SU-DHL-6 (cell line): ENCODE data around the gene SAPCD2.

Experiments
- H2AFZ ChIP-seq: fragments of 200-600 bp; sonication (generic); 2 replicates; pipeline ENCODE4 v1.6.1; 2014; ENCODE audit warnings: low read depth, mild to moderate bottlenecking, moderate library complexity, mixed read lengths, antibody characterized with exemption, low read length; ENCODE audit not compliant: severe bottlenecking
- H3F3A ChIP-seq: fragments of 200-600 bp; shearing (Covaris generic); 2 replicates; pipeline ENCODE4 v1.6.0; 2016; ENCODE audit warnings: antibody characterized with exemption, mild to moderate bottlenecking; ENCODE audit not compliant: insufficient read depth
- H3K27ac ChIP-seq: fragments of 200-600 bp; sonication (generic); 2 replicates; pipeline ENCODE4 v1.5.1; 2016; ENCODE audit warnings: low read depth, mild to moderate bottlenecking, low read length, moderate library complexity, mixed read lengths
- H3K27me3 ChIP-seq: fragments of 200-600 bp; sonication (generic), shearing (Covaris generic); 2 replicates; pipeline ENCODE4 v1.6.0; 2014; ENCODE audit warnings: mild to moderate bottlenecking, low read length
- H3K36me3 ChIP-seq: fragments of 200-600 bp; sonication (generic); 2 replicates; pipeline ENCODE4 v1.6.1; 2014; ENCODE audit warnings: mild to moderate bottlenecking, low read length, mixed read lengths
- H3K4me2 ChIP-seq: fragments of 300-600, 200-600 bp; shearing (Covaris generic), sonication (generic); 2 replicates; pipeline ENCODE4 v1.6.0; 2014; ENCODE audit warnings: low read length, low read depth, mild to moderate bottlenecking; ENCODE audit not compliant: poor library complexity, severe bottlenecking
- H3K4me3 ChIP-seq: fragments of 200-600 bp; sonication (generic); 2 replicates; pipeline ENCODE4 v1.5.1; 2014; ENCODE audit warnings: antibody characterized with exemption, low read length, mild to moderate bottlenecking, mixed read lengths; ENCODE audit not compliant: insufficient read depth, poor library complexity, severe bottlenecking
- H3K79me2 ChIP-seq: fragments of 200-600 bp; sonication (generic); 2 replicates; pipeline ENCODE4 v1.6.1; 2014; ENCODE audit warnings: mild to moderate bottlenecking, low read length, moderate library complexity; ENCODE audit not compliant: insufficient read depth
- H3K9ac ChIP-seq: fragments of 200-600 bp; sonication (generic); 2 replicates; pipeline ENCODE4 v1.7.0; 2014; ENCODE audit warnings: mild to moderate bottlenecking, low read length
- H3K9me2 ChIP-seq: fragments of 200-600 bp; sonication (generic); replicated peaks from 2 replicates; pipeline ENCODE4 v1.6.1; 2014; ENCODE audit warnings: low read length; ENCODE audit not compliant: insufficient read depth
- H3K9me3 ChIP-seq: fragments of 200-600 bp; sonication (generic); 2 replicates; pipeline ENCODE4 v1.6.1; 2014; ENCODE audit warnings: low read length, mixed read lengths; ENCODE audit not compliant: insufficient read depth
- H4K20me1 ChIP-seq: fragments of 200-600 bp; sonication (generic); 2 replicates; pipeline ENCODE4 v1.6.1; 2014; ENCODE audit warnings: low read depth, mild to moderate bottlenecking, antibody characterized with exemption, low read length, moderate library complexity, mixed read lengths
- EZH2phosphoT487 ChIP-seq: fragments of 200-600 bp; sonication (generic), shearing (Covaris generic); conservative IDR thresholded peaks from 2 replicates; pipeline ENCODE4 v1.6.1; 2018; ENCODE audit warnings: mild to moderate bottlenecking, antibody characterized with exemption, low read length, moderate library complexity, mixed read lengths
- TF ChIP-seq, protein P1 (sequence below): fragments of 200-600 bp; sonication (generic); IDR thresholded peaks from one replicate; pipeline ENCODE4 v1.5.1; 2017; ENCODE audit warnings: antibody characterized with exemption, mild to moderate bottlenecking, low read length, moderate library complexity; ENCODE audit not compliant: insufficient read depth, poor library complexity, severe bottlenecking

SAPCD2 gene

DNA sequence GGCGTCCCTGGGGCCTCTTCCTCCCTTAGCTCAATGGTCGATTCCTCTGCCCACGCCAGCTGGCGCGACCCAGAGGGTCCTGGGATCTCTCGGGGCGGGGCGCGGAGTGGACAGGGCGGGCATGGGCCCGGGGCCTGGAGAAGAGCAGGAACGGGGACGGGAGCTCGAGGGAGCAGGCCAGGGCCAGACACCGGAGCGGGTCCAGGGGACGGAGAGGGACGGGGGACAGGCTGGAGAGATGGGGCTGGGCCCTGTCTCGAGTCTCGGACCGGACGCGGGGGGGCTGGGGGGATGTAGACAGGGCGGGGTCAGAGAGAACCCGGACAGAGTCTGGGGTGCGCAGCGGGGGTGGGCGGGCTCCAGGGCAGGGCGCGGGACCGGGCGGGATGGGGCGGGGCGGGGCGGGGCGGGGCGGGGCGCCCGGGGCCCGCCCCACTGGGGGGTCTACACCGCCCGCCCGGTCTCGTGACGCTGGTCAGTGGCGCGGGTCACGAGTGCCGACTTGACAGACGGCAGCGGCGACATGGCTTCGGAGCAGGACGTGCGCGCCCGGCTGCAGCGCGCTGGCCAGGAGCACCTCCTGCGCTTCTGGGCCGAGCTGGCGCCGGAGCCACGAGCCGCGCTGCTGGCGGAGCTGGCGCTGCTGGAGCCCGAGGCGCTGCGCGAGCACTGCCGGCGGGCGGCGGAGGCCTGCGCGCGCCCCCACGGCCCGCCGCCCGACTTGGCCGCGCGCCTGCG lies 6.8 kb upstream of the SAPCD2 start, which contains the start of gene UAP1L1:
Gene UAP1L1 (plus strand): TSS at position 508 of the 738 bp plus-strand sequence. CDS start 16 bp downstream, at position 524.
- Histone ChIP-seq H3K4me2 (peak within 1 kb of the TSS; percentile 72), H3K9me2 (no peaks in the 10 kb centered on the region), H3F3A (peaks cover 14% of the 10 kb centered on the region; the same call in 1 of the 2 replicates), H3K79me2 (peaks cover 11% of the 10 kb centered on the region; the same call in 1 of the 2 replicates), H3K9me3 (no peaks in the 10 kb centered on the region), H3K4me3 (peak within 1 kb of the TSS; percentile 89), H3K9ac (peak within 1 kb of the TSS; percentile 83), H3K36me3 (no peaks in the 10 kb centered on the region), H2AFZ (peak within 1 kb of the TSS; percentile 94), H4K20me1 (no peaks in the 10 kb centered on the region), H3K27ac (peak within 1 kb of the TSS; percentile 44; the same call in 1 of the 2 replicates), H3K27me3 (no peaks in the 10 kb centered on the region)
- no peak for TF ChIP-seq EZH2phosphoT487
- TF ChIP-seq, protein P1, sequence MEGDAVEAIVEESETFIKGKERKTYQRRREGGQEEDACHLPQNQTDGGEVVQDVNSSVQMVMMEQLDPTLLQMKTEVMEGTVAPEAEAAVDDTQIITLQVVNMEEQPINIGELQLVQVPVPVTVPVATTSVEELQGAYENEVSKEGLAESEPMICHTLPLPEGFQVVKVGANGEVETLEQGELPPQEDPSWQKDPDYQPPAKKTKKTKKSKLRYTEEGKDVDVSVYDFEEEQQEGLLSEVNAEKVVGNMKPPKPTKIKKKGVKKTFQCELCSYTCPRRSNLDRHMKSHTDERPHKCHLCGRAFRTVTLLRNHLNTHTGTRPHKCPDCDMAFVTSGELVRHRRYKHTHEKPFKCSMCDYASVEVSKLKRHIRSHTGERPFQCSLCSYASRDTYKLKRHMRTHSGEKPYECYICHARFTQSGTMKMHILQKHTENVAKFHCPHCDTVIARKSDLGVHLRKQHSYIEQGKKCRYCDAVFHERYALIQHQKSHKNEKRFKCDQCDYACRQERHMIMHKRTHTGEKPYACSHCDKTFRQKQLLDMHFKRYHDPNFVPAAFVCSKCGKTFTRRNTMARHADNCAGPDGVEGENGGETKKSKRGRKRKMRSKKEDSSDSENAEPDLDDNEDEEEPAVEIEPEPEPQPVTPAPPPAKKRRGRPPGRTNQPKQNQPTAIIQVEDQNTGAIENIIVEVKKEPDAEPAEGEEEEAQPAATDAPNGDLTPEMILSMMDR: no peak

DNA sequence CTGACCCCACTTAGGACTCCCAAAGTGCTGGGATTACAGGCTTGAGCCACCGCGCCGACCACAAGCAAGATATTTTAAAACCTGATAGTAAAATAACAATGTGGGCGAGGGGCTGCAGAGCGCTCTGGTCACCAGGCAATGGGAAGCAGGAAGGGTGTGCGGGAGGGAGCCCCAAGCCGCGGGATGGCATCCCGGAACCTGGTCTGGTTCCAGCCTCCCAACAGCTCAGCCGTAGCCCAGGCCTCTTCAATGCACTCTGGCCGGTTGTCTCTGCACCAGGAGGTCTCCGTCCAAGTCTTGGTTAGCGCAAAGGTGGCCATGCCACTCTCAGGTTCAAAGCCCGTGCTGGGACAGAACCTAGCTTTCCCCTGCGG lies 6.3 kb upstream of the SAPCD2 start:
- Histone ChIP-seq H3K9ac (peak overlapping the region; percentile 83), H3F3A (peaks cover 14% of the 10 kb centered on the region; the same call in 1 of the 2 replicates), H2AFZ (peak overlapping the region; percentile 94), H3K27ac (no peak overlapping the region), H3K79me2 (peaks cover 11% of the 10 kb centered on the region; the same call in 1 of the 2 replicates), H3K9me3 (no peaks in the 10 kb centered on the region), H3K36me3 (no peaks in the 10 kb centered on the region), H3K4me2 (peak overlapping the region; percentile 60), H3K4me3 (peak overlapping the region; percentile 89), H3K27me3 (no peaks in the 10 kb centered on the region), H4K20me1 (no peaks in the 10 kb centered on the region), H3K9me2 (no peaks in the 10 kb centered on the region)
- TF ChIP-seq, protein P1: no peak
- TF ChIP-seq EZH2phosphoT487: no peak

DNA sequence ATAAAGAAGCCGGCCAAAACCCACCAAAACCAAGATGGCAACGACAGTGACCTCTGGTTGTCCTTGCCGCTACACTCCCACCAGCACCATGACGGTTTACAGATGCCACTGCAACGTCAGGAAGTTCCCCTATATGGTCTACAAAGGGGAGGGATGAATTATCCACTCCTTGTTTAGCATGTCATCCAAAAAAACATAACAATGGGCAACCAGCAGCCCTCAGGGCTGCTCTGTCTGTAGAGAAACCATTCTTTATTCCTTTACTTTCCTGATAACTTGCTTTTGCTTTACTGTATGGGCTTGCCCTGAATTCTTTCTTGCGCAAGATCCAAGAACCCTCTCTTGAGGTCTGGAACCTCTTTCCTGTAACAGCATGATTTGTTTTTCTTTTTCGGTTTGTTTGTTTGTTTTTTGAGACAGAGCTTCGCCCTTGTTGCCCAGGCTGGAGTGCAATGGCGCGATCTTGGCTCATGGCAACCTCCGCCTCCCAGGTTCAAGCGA lies 5.0 kb upstream of the SAPCD2 start:
- Histone ChIP-seq H3K9me3 (no peaks in the 10 kb centered on the region), H3K79me2 (peaks cover 11% of the 10 kb centered on the region; the same call in 1 of the 2 replicates), H2AFZ (no peak overlapping the region), H3K9me2 (no peaks in the 10 kb centered on the region), H3K4me3 (no peak overlapping the region), H3K36me3 (no peaks in the 10 kb centered on the region), H3K27me3 (no peaks in the 10 kb centered on the region), H4K20me1 (no peaks in the 10 kb centered on the region), H3K9ac (no peak overlapping the region), H3K4me2 (no peak overlapping the region), H3F3A (peaks cover 17% of the 10 kb centered on the region; the same call in 1 of the 2 replicates), H3K27ac (no peak overlapping the region)
- TF ChIP-seq, protein P1: no peak
- TF ChIP-seq EZH2phosphoT487: no peak
